Heart left ventricle (tissue), 16 donors: ENCODE data around the gene EGLN3. TPM values are rescaled to one million over a fixed set of nuclear protein-coding genes. Genes with fewer than 3 reads are reported as not detected.

Source experiments
- ATAC-seq, 4 donors: fragments of 200-7000 bp; cut with Tn5 transposase; one replicate each; pipeline ENCODE4 v1.9.1; 2020 to 2022; ENCODE audit warnings: moderate library complexity in 4 of 4, mild to moderate bottlenecking in 3 of 4, moderate number of reproducible peaks in 1 of 4
- DNase-seq, 5 donors: peaks; one replicate each; pipeline ENCODE4 v3.0.0-alpha.2; 2020
- H3K27ac ChIP-seq, 12 donors: fragments of 200-600 bp; sonication (generic) in 4 of 12; one replicate each; pipeline versions ENCODE4 v1.5.0 to v1.8.0; 2016 to 2022; ENCODE audit warnings: mild to moderate bottlenecking in 2 of 12
- H3K27me3 ChIP-seq, 9 donors: fragments of 200-600 bp; sonication (generic) in 2 of 9; one replicate each; pipeline versions ENCODE4 v1.5.1 to v1.8.0; 2016 to 2022; ENCODE audit warnings: mild to moderate bottlenecking in 3 of 9
- H3K36me3 ChIP-seq, 9 donors: fragments of 200-600 bp; sonication (generic) in 2 of 9; one replicate each; pipeline versions ENCODE4 v1.5.0 to v1.8.0; 2018 to 2022; ENCODE audit warnings: mild to moderate bottlenecking in 2 of 9
- H3K4me1 ChIP-seq, 12 donors: fragments of 200-600 bp; sonication (generic) in 4 of 12; one replicate each; pipeline versions ENCODE4 v1.5.0 to v1.8.0; 2016 to 2022; ENCODE audit warnings: mild to moderate bottlenecking in 3 of 12
- H3K4me3 ChIP-seq, 12 donors: fragments of 200-600 bp; sonication (generic) in 4 of 12; one replicate each; pipeline versions ENCODE4 v1.5.0 to v1.8.0; 2017 to 2022; ENCODE audit warnings: mild to moderate bottlenecking in 9 of 12, moderate library complexity in 4 of 12
- H3K9me3 ChIP-seq, 12 donors: fragments of 200-600 bp; sonication (generic) in 4 of 12; one replicate each; pipeline versions ENCODE4 v1.5.0 to v1.8.0; 2016 to 2022; ENCODE audit warnings: mild to moderate bottlenecking in 1 of 12
- POLR2A ChIP-seq, 2 donors: fragments of 450-650 bp; IDR thresholded peaks; one replicate each; pipeline ENCODE4 v1.6.1; 2017; ENCODE audit warnings: antibody characterized with exemption in 2 of 2, mild to moderate bottlenecking in 2 of 2, moderate library complexity in 2 of 2
- WGBS, 4 donors: extraction: QIAGEN DNeasy Blood & Tissue Kit in 2 of 4; methylation state at CpG; one replicate each; pipeline versions ENCODE4 v1.1.5 to v1.1.7; 2013 to 2018; 5-methylcytosine and 5-hydroxymethylcytosine counted together
- intact Hi-C, 10 donors: fragments of 100-400 bp; cut with DNase I; formaldehyde crosslinking; loops; one replicate each; pipeline versions ENCODE4 v1.11.1 to v1.14.2; 2022
- polyA plus RNA-seq, 2 donors: library from polyadenylated mRNA; stranded (reverse); fragments of 200-250 nt; gene quantifications; one replicate each; pipeline ENCODE4 v1.2.3, GENCODE V29; 2013
- total RNA-seq, 9 donors: library from RNA; depleted of rRNA in 2 of 9; stranded (reverse); fragments of >200 nt in 2 of 9; fragmentation: NEBNext Ultra II Directional in 3 of 9; extraction: Animal tissue kit (Norgen Biotek cat#: 25700) in 3 of 9; gene quantifications; one replicate each; pipeline versions ENCODE4 v1.1.0 to v1.2.4, GENCODE V29; 2016 to 2023
- TF ChIP-seq, protein P1 (sequence below), 12 donors: fragments of 200-600 bp; sonication (generic) in 4 of 12; IDR thresholded peaks; one replicate each; pipeline versions ENCODE4 v1.5.0 to v1.8.0; 2018 to 2022; ENCODE audit warnings: antibody characterized with exemption in 12 of 12, mild to moderate bottlenecking in 5 of 12
- donor health status: ischemic (EF 13 %, LVEDD 7.1; RV severe dilation, severe dysfunction).
- donor health status: healthy with polysubstance abuse.
- donor health status: DM: no; HTN: yes; CAD: no.
- donor health status: DM: no; HTN: no; CAD: no.
- donor health status: ischemic (EF 25% LVEDD 6.9; RV normal size, moderate dysfunction).
- donor health status: ischemic (EF 25% LVEDD 5.7; RV mildly dilated, moderate dysfunction).
- donor health status: healthy.
- donor health status: DM: yes; HTN: yes; CAD: no.
- donor health status: ischemic (EF 35%, LVEDD 5.7; RV mildly dilated, moderate dysfunction).
- donor health status: nonischemic (EF 11% LVEDD 7.7; RV severe dilation, severe dysfunction).
- donor health status: DM: yes; HTN: yes; CAD: no.
- donor health status: PGD.
- donor health status: ischemic (EF 29% LVEDD 5.4; RV normal size, mild dysfunction).
- donor health status: nonischemic (EF 23%, LVEDD 6.1; RV moderate dilation, normal function).

The EGLN3 gene
- total and polyA plus RNA-seq, 11 donors: 46.5 to 308 (median 138) TPM

DNA sequence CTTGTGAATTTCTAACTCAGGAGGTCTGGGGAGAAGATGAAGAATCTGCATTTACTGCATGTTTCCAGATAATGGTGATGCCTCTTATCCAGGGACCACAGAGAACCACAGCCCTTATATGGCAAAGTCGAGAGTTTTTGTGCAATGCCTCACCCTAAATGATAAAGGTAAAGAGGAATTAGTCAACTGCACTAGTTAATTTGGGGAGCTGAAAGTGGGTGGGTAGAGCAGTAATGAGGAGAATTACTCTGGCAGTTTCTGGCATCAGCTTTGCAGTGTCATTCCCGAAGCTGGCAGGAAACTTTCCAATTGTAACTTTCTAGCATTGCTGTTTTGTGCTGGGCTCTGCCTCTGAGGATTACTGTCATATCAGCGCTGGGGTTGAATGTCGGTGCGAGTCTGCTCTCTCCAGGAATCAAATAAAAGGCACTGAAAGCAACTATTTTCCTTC lies 10.3 kb downstream of the EGLN3 start:
- TF ChIP-seq, protein P1, sequence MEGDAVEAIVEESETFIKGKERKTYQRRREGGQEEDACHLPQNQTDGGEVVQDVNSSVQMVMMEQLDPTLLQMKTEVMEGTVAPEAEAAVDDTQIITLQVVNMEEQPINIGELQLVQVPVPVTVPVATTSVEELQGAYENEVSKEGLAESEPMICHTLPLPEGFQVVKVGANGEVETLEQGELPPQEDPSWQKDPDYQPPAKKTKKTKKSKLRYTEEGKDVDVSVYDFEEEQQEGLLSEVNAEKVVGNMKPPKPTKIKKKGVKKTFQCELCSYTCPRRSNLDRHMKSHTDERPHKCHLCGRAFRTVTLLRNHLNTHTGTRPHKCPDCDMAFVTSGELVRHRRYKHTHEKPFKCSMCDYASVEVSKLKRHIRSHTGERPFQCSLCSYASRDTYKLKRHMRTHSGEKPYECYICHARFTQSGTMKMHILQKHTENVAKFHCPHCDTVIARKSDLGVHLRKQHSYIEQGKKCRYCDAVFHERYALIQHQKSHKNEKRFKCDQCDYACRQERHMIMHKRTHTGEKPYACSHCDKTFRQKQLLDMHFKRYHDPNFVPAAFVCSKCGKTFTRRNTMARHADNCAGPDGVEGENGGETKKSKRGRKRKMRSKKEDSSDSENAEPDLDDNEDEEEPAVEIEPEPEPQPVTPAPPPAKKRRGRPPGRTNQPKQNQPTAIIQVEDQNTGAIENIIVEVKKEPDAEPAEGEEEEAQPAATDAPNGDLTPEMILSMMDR (IDR thresholded peaks at IDR 0.05): no peak
- TF ChIP-seq POLR2A (IDR thresholded peaks at IDR 0.05): no peak
- Histone ChIP-seq H3K4me1 (peaks cover 0 to 94% (median 47%) of the 10 kb centered on the region in 12 donors), H3K27ac (peak overlapping the region in 11 of 12 donors; percentile 5 to 86 (median 47)), H3K4me3 (no peak overlapping the region), H3K36me3 (no peaks in the 10 kb centered on the region), H3K9me3 (no peaks in the 10 kb centered on the region), H3K27me3 (no peaks in the 10 kb centered on the region)
- ATAC-seq (peak in 1 of 4 donors; percentile 25), DNase-seq (no peak)
- WGBS, 4 donors: 27 to 40% (median 30%) methylated on average over 5 of the region's 5 CpGs
- intact Hi-C loops: loop anchor here in 4 of 10 donors (10.0 kb wide), 3 partner anchors 114 to 284 kb away; no protein-coding TSS in a partner anchor

DNA sequence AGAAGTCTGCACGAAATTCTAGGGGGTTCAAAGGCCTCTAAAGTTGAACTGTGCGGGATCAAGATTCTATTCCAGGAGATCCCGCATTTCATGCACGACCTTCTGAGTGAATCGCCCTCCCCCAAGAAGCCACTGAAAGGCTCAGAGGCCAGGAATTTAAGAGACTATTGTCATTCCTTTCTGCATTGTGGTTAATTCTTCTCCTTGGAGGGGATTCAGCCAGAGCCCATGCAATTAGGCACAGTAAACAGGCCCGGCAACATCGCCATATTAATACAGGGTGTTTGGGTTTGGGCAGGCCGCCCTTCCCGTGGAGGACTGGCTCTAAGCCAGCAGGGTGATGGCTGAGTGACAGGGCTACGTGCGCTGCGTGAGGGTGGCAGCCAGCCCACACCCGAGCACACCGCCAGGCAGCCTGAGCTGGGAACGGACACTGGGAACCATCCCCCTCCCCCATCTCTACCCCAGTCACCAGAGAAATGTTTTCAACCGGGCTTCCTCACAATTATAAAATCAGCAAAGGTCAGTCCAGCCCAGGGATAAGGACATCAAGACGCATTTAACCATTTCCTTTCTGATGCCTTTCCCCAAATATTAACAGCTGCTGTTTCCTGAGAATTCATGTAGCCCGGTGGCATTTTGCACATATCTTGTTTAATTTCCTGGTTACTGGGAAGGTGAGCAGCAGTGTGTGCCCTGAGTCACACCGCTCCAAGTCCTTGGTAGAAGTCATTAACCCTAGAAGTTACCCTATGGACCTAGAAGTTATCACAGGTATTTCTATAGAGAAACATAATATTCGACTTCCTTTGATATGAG lies 12.5 kb downstream of the EGLN3 start:
- H3K4me1 ChIP-seq: peaks cover 0 to 80% (median 46%) of the 10 kb centered on the region in 12 donors
- intact Hi-C loops: loop anchor here in 3 of 10 donors (1.0 to 5.0 kb wide), 3 partner anchors 11 to 124 kb away; no protein-coding TSS in a partner anchor
- no peaks in the 10 kb centered on the region for H3K27me3 ChIP-seq
- DNase-seq: peak; percentile 80 to 89 (median 88)
- WGBS, 4 donors: 6 to 12% (median 9%) methylated on average over 19 to 20 of the region's 20 CpGs
- H3K9me3 ChIP-seq: no peaks in the 10 kb centered on the region
- ATAC-seq: peak; percentile 94 to 97 (median 96)
- H3K27ac ChIP-seq: peak overlapping the region; percentile 57 to 88 (median 80)
- TF ChIP-seq, protein P1 (IDR thresholded peaks at IDR 0.05): no peak
- no peak for TF ChIP-seq POLR2A (IDR thresholded peaks at IDR 0.05)
- no peaks in the 10 kb centered on the region for H3K36me3 ChIP-seq
- peak overlapping the region in 9 of 12 donors; percentile 6 to 41 (median 27) for H3K4me3 ChIP-seq

DNA sequence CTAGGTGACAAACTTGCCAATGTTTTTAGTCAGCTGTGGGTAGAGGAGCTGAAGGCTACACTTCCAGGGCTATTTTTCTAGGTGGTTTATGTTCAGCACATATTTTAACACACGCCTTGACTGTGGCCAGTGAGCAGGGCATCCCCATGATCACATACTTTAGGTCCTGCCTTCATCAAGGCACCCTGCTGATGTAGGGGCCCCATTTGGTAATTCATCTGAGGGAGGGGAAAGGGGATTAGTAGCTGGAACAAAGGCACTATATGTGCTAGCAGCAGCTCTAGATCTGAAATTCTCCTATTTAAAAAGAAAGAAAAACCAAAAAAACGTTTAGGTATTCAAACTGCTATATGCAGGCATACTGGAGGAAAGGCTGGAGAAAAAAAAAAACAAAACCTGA lies 14.5 kb downstream of the EGLN3 start:
- Histone ChIP-seq H3K36me3 (no peaks in the 10 kb centered on the region), H3K4me3 (no peak overlapping the region), H3K27me3 (no peaks in the 10 kb centered on the region), H3K4me1 (peaks cover 0 to 81% (median 51%) of the 10 kb centered on the region in 12 donors), H3K9me3 (no peaks in the 10 kb centered on the region), H3K27ac (peak overlapping the region in 9 of 12 donors; percentile 5 to 86 (median 80))
- intact Hi-C loops: loop anchor here in 2 of 10 donors (2.0 to 5.0 kb wide), 3 partner anchors 101 to 292 kb away; no protein-coding TSS in a partner anchor
- 59 to 70% (median 62%) methylated on average over 2 of the region's 2 CpGs for WGBS, 4 donors
- TF ChIP-seq POLR2A (IDR thresholded peaks at IDR 0.05): no peak
- TF ChIP-seq, protein P1 (IDR thresholded peaks at IDR 0.05): no peak
- ATAC-seq (no peak), DNase-seq (no peak)

DNA sequence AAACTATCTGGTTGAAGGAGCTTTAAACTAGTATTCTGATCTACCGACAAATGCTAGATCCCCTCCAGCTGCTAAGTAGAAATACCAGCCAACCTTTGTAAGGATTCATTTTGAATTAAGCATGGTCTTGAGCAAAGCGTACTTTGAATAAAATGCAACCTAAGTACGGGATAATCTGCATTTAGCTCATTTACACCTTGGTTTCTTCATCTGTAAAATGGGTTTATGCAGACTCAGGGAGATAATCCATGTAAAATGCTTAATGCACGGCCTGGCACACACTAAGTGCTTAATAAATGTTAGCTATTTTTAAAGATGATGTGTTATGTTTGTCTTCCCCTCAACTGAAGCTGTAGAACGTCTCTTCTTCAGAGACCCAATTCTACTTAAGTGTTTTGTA lies 15.9 kb downstream of the EGLN3 start:
- Histone ChIP-seq H3K4me1 (peaks cover 0 to 85% (median 53%) of the 10 kb centered on the region in 12 donors), H3K36me3 (peaks cover 0 to 10% (median 0%) of the 10 kb centered on the region in 9 donors), H3K4me3 (no peak overlapping the region), H3K27me3 (no peaks in the 10 kb centered on the region), H3K9me3 (no peaks in the 10 kb centered on the region), H3K27ac (peak overlapping the region in 2 of 12 donors; percentile 20 to 71)
- no peak for DNase-seq
- WGBS, 4 donors: 77 to 89% (median 88%) methylated on average over 5 of the region's 5 CpGs
- TF ChIP-seq, protein P1 (IDR thresholded peaks at IDR 0.05): no peak
- no peak for TF ChIP-seq POLR2A (IDR thresholded peaks at IDR 0.05)
- intact Hi-C loops: loop anchor here in 2 of 10 donors (5.0 kb wide), 3 partner anchors 102 to 292 kb away; no protein-coding TSS in a partner anchor
- no peak for ATAC-seq
